CD4-positive, alpha-beta T cell treated with Interferon alpha-2 for 1 hour (primary cell): ENCODE results near the gene SRPK1.

ENCODE experiments used
- DNase-seq, 2 donors: peaks; one replicate each; pipeline ENCODE4 v3.0.0-alpha.2; 2020 to 2022

The SRPK1 gene

DNA sequence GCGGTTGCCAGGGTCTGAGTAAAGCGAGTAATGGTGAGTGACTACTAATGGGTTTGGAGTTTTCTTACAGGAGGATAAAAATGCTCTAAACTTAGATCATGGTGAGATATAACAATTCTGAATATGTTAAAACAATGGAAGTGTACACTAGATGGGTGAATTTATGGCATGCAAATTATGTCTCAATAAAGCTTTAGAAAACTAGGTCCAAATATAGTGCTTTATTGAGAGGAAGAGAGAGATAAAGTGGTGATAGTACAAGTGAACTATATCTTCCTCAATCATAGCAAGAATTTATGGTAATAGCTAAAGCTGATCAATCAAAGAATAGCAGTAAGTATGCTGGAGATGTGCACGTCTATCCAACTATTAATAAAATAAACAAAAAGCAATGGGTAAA is 23.9 kb downstream of the SRPK1 start:
- DNase-seq = no peak

GRCh38 chr6:35896228-35896627 is 24.7 kb downstream of the SRPK1 start:
- no peak for DNase-seq

DNA sequence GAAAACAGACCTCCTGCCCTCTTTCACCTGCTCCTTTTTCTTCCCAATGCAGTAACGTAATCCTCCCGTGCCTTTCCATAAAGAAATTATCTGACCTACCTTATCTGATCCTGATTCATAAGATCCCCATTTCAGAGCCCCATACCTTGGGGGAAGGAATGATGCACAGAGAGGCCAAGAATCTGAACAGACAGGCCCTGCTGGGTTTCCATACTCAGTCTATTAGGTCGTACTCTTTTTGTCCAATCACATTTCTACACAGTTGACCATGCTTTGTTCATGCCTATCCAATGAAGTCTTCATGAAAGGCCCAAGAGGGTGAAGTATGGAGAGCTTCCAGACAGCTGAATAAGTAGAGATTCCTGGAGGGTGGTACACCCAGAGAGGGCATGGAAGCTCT is 25.3 kb downstream of the SRPK1 start:
- DNase-seq = no peak

GRCh38 chr6:35894776-35895175 is 26.1 kb downstream of the SRPK1 start:
- no peak for DNase-seq

GRCh38 chr6:35893246-35893645 is 27.7 kb downstream of the SRPK1 start:
- no peak for DNase-seq

DNA sequence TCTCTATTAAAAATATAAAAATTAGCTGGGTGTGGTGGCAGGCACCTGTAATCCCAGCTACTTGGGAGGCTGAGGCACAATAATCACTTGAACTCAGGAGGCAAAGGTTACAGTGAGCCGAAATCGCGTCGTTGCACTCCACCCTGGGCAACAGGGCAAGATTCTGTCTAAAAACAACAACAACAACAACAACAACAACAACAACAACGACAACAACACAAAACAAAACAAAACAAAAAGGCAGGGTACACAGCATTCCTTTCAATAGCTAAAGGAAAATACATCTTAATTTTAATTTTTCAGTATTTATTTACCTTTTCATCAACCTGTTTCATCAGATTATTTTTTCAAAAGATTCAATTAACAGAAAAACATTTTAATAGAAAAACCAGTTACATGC is 28.4 kb downstream of the SRPK1 start:
- no peak for DNase-seq

- DNase-seq = no peak
These were observed 41.7 kb downstream of the SRPK1 start for GRCh38 chr6:35879151-35879550.

GRCh38 chr6:35876902-35877301 is 44.0 kb downstream of the SRPK1 start:
- DNase-seq = no peak

GRCh38 chr6:35874730-35875129 is 46.2 kb downstream of the SRPK1 start:
- no peak for DNase-seq

DNA sequence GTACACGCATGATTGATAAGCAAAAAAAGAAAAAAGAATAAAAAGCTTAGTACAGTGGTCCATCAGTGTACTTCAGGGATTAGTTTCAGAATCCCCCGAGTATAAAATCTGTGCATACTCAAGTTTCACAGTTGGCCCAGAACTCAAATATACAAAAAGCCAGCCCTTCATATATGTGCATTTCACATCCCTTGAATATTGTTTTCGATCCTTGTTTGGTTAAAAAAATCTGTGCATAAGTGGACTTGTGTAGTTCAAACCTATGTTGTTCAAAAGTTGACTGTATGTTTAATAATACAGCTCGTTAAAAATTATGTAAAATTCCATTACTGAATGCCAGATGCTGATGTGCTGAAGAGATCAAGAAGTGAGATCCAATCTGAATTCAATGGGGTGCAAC is 61.5 kb downstream of the SRPK1 start:
- no peak for DNase-seq

GRCh38 chr6:35857853-35858252 is 63.0 kb downstream of the SRPK1 start:
- DNase-seq = no peak

- no peak for DNase-seq
These were observed 64.6 kb downstream of the SRPK1 start for GRCh38 chr6:35856250-35856649.

- no peak for DNase-seq
These were observed 67.9 kb downstream of the SRPK1 start for GRCh38 chr6:35852994-35853393.

- no peak for DNase-seq
These were observed 70.7 kb downstream of the SRPK1 start for GRCh38 chr6:35850208-35850607.

DNA sequence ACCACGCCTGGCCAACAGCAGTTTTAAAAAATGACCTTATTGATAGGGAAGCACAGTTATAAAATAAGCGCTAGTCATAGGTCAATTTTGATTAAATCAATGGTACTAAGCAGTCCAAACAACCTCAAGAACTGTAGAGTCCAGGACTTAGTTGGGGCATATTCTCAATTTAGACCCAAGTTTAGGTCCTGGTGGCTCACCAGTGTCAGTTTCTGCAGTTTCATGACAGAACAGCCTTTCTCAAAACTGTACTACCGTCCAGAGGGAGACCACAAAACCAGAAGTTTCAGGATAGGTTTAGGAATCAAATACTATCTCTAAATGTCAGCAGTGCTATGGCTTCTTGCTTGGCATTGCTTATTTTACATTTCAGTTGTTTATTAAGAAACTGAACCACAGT is 76.6 kb downstream of the SRPK1 start:
- no peak for DNase-seq

DNA sequence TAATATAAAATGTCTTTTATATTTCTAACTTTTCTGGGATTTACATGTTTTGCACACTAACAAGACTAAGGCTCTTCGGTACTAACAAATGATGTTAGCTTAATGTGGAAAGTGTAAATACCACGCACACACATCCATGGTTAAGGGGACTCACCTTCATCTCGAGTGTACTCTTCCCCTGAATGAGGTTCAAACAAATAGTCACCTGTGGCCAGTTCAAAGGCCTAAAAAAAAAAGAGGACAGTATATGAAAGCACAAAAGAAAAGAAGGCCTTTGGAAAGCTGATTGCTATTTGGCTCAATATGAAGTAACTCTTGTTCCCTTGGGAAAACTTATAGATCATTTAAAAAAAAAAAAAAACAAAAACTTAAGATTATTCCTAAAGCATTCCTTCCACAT is 78.5 kb downstream of the SRPK1 start:
- no peak for DNase-seq

DNA sequence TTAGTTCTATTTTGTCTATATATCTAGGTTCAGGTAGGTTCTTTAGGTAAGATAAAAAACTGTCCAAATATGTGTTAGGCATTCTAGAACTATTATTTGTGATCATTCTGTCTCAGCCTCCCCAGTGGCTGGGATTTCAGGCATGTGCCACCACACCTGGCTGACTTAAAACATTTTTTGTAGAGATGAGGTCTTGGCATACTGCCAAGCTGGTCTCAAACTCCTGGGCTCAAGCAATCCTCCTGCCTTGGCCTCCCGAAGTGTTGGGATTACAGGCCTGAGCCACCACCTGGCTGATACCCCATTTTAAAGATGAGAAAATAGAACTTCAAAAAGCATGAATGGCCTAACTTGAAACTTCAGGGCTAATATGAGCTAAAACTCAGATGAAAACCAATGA is 81.9 kb downstream of the SRPK1 start:
- no peak for DNase-seq

DNA sequence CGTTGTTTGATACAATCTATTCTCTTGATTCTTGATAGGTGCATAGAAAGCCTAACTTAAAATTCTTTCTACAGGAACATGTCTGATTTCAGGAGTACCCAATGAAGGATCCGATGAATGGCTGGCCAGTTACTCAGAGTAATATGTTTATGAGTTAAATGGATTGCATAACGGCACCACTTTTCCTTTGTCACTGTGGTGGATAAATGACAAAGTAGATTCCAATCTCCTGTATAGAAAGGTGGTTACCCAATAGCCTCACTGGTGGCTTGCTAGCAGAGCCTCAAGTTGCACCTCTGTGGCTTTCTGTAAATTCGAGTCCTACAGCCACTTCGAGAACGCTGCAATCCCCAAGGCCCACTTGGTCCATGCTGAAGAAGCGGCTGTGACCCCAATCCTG is 87.4 kb downstream of the SRPK1 start:
- no peak for DNase-seq

DNA sequence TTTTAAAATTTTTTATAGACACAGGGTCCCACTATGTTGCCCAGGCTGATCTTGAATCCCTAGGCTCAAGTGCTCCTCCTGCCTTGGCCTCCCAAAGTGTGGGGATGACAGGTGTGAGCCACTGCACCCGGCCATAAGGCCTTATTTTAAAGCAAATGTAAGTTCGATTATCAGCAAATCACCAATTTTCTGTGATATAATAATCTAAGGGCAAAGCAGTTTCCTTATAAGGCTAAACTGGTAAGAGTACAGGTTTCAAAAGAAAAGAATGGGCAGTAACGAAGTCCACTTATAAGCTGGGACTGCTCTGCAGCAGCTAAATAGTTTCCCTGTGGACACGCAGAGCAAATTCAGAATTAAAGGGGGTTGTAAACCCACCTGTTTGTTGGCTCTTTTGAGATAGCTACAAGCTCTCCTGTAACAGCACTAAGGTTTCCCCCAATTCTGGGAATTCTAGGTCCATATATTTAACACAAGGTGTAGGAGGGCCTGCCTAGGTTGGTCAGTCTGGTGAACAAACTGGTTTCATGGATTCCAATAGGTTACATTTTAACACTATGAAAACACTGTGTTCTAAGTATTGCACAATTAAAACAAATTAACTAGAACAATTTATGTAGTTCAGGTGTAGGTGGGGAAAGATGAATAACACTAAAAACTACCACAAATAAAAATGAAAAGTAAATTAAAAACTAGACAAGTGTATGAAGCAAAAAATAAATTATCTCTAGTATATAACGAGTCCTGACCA is 89.5 kb downstream of the SRPK1 start:
- no peak for DNase-seq

GRCh38 chr6:35829306-35829705 is 91.6 kb downstream of the SRPK1 start:
- DNase-seq = no peak

DNA sequence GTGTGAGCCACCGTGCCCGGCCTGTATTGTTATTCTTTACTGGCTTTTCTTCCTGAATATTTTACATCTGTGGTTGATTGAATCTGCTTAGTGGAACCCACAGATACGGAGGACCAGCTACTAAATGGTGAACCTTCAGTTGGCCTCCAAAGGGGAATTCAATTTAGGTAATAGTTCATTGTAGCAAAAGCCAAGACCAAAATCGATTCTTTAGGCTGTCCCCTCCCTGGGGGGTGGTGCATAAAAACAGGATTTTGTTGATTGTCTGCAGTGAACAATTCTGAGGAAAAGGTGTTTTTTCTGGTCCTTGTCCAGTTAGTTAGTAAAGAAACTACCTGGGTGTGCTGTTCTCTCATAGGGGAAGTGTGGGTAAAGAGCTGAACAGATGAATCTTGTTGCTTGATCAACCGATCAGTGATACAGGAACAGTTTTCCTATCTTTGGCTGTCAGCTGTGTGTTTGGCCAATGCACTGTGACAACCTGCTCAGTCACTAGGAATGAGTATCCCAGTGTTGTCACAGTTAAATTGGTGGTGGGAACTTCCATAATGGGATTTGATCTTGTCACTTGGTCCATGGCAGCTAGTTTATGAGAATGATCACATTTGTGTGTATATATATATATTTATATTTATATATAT is 96.2 kb downstream of the SRPK1 start:
- DNase-seq = no peak

GRCh38 chr6:35823601-35824000 is 97.3 kb downstream of the SRPK1 start:
- DNase-seq = no peak

- DNase-seq = no peak
These were observed 103.4 kb downstream of the SRPK1 start for GRCh38 chr6:35817515-35817914.

GRCh38 chr6:35811699-35811995 is 109.3 kb downstream of the SRPK1 start:
- no peak for DNase-seq
